ENCODE data around the gene DDR2. TPM values are rescaled to one million over a fixed set of nuclear protein-coding genes. Genes with fewer than 3 reads are reported as not detected.

The DDR2 gene
- total and polyA plus RNA-seq, 2 of the 4 experiments (the other 2 are of a cell fraction), result 66.1 to 245 TPM

DNA sequence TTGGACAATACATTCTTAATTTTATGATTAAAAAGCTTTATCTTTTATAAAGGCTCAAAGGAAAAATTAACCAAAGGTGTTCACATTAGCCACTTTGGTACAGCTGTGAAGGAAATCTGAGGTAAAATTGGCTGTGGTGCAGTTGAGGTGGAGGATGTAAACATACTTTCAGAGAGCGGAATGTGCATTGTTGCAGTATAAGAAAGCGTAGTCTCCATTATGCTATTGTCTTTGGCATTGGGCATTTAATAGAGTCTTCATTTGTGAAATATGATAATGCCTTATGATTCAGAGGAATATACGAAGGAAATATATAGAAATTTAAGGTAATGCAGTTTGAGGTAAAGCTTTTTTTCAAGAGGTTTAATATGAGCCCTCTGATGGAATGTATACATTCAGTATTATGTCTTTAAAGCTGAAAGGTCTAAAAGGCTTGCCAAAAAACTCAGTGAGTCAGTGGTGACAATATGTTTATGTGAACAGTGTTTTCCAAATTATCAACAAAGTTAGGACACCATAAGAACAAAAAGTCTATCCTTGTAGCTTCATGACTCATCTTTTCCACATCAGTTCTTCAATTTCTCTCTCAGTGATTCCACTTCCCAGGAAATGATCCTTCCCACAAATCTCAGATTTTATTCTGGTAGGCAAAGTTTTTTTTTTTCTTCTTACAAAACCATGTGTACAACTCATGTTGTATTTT lies 26.9 kb upstream of the DDR2 start:
- peak; percentile 98 for DNase-seq
- Histone ChIP-seq H3K79me1 (ENCODE audit: low read depth in 1 of 2, low read length in 2 of 2) (peaks cover 0 to 18% of the 10 kb centered on the region in 2 experiments; a peak in 3 of 4 replicates), H3K4me1 (ENCODE audit: control insufficient read depth, insufficient read depth, low read length) (peaks cover 5% of the 10 kb centered on the region), H2AFZ (replicated peaks; ENCODE audit: low read length, poor library complexity) (no peak overlapping the region), H3K4ac (ENCODE audit: low read depth, low read length) (no peak overlapping the region), H3K4me3 (ENCODE audit: insufficient read depth, low read depth, low read length) (no peak overlapping the region), H2BK20ac (ENCODE audit: low read depth, low read length) (no peak overlapping the region), H3K23ac (ENCODE audit: low read depth, low read length) (no peak overlapping the region), H3K36me3 (ENCODE audit: control insufficient read depth, insufficient read depth, low read length) (peaks cover 8% of the 10 kb centered on the region), H4K20me1 (ENCODE audit: insufficient read depth, low read length) (peaks cover 3% of the 10 kb centered on the region; the same call in 1 of the 2 replicates), H3K18ac (ENCODE audit: low read depth, low read length) (peak overlapping the region; percentile 64; the same call in 1 of the 2 replicates), H3K27ac (ENCODE audit: insufficient read depth, low read length) (no peak overlapping the region), H3K9me1 (ENCODE audit: insufficient read depth, low read length) (peaks cover 10% of the 10 kb centered on the region; the same call in 1 of the 2 replicates), H3K9me3 (ENCODE audit: control insufficient read depth, insufficient read depth, low read length) (no peaks in the 10 kb centered on the region), H4K91ac (ENCODE audit: insufficient read depth, low read depth, low read length) (no peak overlapping the region), H2AK9ac (replicated peaks; ENCODE audit: low read depth, low read length, poor library complexity) (no peak overlapping the region), H3K14ac (replicated peaks; ENCODE audit: low read depth, low read length) (no peak overlapping the region), H2AK5ac (ENCODE audit: low read depth, low read length) (0 out of 2 replicates have a peak overlapping the region, but pooled peaks have one; percentile 22), H4K8ac (ENCODE audit: low read depth in 2 of 2, low read length in 2 of 2) (no peak overlapping the region), H2BK15ac (ENCODE audit: low read depth, low read length) (no peak overlapping the region), H3K27me3 (ENCODE audit: control insufficient read depth, insufficient read depth, low read length) (no peaks in the 10 kb centered on the region), H3K9ac (ENCODE audit: low read depth, low read length) (no peak overlapping the region), H4K5ac (ENCODE audit: low read depth, low read length) (no peak overlapping the region), H3K4me2 (ENCODE audit: low read depth, low read length) (peak overlapping the region; percentile 49; the same call in 1 of the 2 replicates), H2BK120ac (ENCODE audit: low read depth, low read length) (no peak overlapping the region), H2BK5ac (ENCODE audit: low read depth, low read length, poor library complexity, severe bottlenecking) (peak overlapping the region; percentile 46), H3K56ac (ENCODE audit: extremely low read depth, insufficient read depth, low read length) (no peak overlapping the region)
- ATAC-seq (ENCODE audit: low read depth), result peak; percentile 81
- dilution Hi-C loops (cut with HindIII; ENCODE audit: low sequenced_read_pairs, unreplicated experiment), result no loop called here
- WGBS, 2 experiments (ENCODE audit: extremely low coverage in 2 of 2, insufficient read length in 1 of 2), result 88% methylated on average over 2 of the region's 3 CpGs; no CpG with 5 or more reads in 1 of the 2 experiments
- intact Hi-C loops (cut with micrococcal nuclease), result loop anchor here (2.0 kb wide), 1 partner anchor 67 kb away; no protein-coding TSS in a partner anchor
- ChIA-PET POLR2A (ENCODE audit: unreplicated experiment) (interaction anchor here (0.6 to 1.5 kb wide), 2 partner anchors 43 to 716 kb away, joined by 5 to 11 read pairs; partner anchors contain the start of gene UAP1), CTCF (interaction anchor here (0.6 to 1.2 kb wide), 5 partner anchors 8 to 451 kb away, joined by 3 to 7 read pairs (median 5); no protein-coding TSS in a partner anchor)
- in situ Hi-C loops (cut with MboI; ENCODE audit: low sequenced_read_pairs), result no loop called here
- BruUV-seq (replicated peaks), result no TSS peak
- TF ChIP-seq CHD1 (IDR thresholded peaks at IDR 0.05; ENCODE audit: low read depth, low read length) (no peak), CEBPB (IDR thresholded peaks at IDR 0.05; ENCODE audit: low read depth, low read length) (peak; percentile 62), RFX5 (IDR thresholded peaks at IDR 0.05; ENCODE audit: low read depth, low read length) (no peak), RAD21 (IDR thresholded peaks at IDR 0.05; ENCODE audit: low read length) (no peak), BHLHE40 (IDR thresholded peaks at IDR 0.05; ENCODE audit: low read depth, low read length) (no peak; the same call in 1 of the 2 replicates), POLR2A (IDR thresholded peaks at IDR 0.05; ENCODE audit: low read depth, low read length) (no peak), NFE2L2 (IDR thresholded peaks at IDR 0.05; ENCODE audit: low read depth, low read length) (no peak), MAFK (IDR thresholded peaks at IDR 0.05; ENCODE audit: low read depth, low read length) (no peak), RCOR1 (IDR thresholded peaks at IDR 0.05; ENCODE audit: insufficient replicate concordance, low read length) (peak; percentile 44), MAZ (IDR thresholded peaks at IDR 0.05; ENCODE audit: borderline replicate concordance, low read depth, low read length) (no peak), MXI1 (IDR thresholded peaks at IDR 0.05; ENCODE audit: borderline replicate concordance, low read depth, low read length) (no peak)
- TF ChIP-seq, protein P1, sequence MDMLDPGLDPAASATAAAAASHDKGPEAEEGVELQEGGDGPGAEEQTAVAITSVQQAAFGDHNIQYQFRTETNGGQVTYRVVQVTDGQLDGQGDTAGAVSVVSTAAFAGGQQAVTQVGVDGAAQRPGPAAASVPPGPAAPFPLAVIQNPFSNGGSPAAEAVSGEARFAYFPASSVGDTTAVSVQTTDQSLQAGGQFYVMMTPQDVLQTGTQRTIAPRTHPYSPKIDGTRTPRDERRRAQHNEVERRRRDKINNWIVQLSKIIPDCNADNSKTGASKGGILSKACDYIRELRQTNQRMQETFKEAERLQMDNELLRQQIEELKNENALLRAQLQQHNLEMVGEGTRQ (IDR thresholded peaks at IDR 0.05; ENCODE audit: low read depth, low read length), result no peak
- TF ChIP-seq, protein P2, sequence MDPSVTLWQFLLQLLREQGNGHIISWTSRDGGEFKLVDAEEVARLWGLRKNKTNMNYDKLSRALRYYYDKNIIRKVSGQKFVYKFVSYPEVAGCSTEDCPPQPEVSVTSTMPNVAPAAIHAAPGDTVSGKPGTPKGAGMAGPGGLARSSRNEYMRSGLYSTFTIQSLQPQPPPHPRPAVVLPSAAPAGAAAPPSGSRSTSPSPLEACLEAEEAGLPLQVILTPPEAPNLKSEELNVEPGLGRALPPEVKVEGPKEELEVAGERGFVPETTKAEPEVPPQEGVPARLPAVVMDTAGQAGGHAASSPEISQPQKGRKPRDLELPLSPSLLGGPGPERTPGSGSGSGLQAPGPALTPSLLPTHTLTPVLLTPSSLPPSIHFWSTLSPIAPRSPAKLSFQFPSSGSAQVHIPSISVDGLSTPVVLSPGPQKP (IDR thresholded peaks at IDR 0.05; ENCODE audit: borderline replicate concordance, low read depth, low read length), result no peak
- TF ChIP-seq, protein P3, sequence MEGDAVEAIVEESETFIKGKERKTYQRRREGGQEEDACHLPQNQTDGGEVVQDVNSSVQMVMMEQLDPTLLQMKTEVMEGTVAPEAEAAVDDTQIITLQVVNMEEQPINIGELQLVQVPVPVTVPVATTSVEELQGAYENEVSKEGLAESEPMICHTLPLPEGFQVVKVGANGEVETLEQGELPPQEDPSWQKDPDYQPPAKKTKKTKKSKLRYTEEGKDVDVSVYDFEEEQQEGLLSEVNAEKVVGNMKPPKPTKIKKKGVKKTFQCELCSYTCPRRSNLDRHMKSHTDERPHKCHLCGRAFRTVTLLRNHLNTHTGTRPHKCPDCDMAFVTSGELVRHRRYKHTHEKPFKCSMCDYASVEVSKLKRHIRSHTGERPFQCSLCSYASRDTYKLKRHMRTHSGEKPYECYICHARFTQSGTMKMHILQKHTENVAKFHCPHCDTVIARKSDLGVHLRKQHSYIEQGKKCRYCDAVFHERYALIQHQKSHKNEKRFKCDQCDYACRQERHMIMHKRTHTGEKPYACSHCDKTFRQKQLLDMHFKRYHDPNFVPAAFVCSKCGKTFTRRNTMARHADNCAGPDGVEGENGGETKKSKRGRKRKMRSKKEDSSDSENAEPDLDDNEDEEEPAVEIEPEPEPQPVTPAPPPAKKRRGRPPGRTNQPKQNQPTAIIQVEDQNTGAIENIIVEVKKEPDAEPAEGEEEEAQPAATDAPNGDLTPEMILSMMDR (conservative IDR thresholded peaks at IDR 0.05; ENCODE audit: low read depth, low read length), result no peak

All from IMR-90 (cell line).